Activated T-cell treated with anti-CD3 and anti-CD28 coated beads, Interleukin-2, amount 50 U/mL, for 48 hours (primary cell): ENCODE results near the gene NCCRP1.
"Not testable (repeated sequence)": the region's sequence is repeated elsewhere in the genome, so short reads cannot be mapped to it uniquely, and the experiment has no call there.

Source experiments
- DNase-seq, 2 experiments: peaks; one replicate each; pipeline ENCODE4 v3.0.0-alpha.2; 2020

NCCRP1 gene

DNA sequence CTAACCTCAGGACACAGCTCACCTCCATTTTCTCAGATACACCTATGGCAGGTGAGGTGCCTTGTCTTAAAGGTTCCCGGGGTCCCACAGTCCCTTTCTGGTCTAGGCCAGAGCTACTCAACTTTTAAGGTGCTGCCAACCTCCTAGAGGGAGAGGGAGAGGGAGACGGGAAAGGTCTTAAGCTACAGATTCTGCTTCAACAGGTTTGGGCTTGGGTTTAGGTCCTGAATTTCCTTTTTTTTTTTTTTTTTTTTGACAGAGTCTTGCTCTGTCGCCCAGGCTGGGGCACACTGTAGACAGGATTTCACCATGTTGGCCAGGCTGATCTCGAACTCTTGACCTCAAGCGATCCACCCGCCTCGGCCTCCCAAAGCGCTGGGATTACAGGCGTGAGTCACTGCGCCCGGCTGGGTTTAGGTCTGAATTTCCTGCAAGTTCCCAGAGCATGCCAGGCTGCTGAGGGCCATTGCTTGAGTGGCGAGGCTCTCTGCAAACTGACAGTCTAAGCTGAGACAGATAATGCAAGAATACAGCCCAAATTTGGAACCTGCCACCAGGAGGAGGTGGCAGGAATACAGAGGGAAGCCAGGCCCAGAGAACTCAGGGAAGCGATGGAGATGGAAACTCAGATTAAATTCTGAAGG lies 15.1 kb downstream of the NCCRP1 start:
- DNase-seq: no peak

DNA sequence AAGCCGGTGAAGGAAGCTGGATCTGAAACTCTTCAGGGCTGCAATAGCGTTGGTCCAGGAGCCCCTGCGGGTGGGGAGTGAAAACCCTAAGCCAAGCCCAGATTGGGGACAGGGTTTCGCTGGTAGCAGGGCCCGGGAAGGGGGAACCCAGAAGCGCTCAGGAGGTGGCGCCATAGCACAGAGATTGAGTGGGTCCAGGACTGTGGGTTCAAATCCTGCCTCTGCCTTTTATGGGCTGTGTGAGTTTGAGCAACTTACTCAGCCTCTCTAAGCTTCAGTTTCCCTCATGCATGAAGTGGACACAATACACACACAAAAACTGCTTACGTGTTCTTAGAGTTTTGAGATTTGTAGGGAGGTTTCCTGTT lies 15.6 kb downstream of the NCCRP1 start:
- peak; percentile 81 to 83 for DNase-seq

DNA sequence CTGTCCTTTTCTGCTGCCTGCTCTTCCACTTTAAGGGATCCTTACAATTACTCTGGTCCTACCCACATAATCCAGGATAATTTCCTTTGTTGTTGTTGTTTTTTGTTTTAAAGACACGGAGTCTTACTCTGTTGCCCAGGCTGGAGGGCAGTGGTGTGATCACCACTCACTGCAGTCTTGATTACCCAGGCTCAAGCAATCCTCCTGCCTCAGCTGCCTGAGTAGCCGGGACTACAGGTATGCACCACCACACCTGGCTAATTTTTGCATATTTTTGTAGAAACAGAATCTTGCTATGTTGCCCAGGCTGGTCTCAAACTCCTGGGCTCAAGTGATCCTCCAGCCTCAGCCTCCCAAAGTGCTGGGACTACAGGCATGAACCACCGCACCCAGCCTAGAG lies 18.6 kb downstream of the NCCRP1 start:
- not testable (repeated sequence) for DNase-seq

DNA sequence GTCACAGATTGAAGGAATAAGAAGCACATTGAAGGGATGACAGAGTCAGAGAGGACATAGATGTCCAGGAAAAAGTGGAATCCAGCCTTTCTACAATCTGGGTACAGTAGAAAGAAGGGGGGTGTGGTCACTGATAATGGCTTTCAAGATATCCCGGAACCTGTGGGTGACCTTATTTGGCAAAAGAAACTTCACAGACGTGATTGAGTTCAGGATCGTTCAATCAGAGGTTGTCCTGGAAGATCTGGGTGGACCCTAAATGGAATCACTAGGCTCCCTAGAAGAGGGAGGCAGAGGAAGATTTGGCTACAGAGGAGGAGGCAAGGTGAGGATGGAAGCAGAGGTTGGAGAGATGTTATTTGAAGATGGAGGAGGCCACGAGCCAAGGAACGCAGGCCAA lies 20.3 kb downstream of the NCCRP1 start:
- DNase-seq: no peak

DNA sequence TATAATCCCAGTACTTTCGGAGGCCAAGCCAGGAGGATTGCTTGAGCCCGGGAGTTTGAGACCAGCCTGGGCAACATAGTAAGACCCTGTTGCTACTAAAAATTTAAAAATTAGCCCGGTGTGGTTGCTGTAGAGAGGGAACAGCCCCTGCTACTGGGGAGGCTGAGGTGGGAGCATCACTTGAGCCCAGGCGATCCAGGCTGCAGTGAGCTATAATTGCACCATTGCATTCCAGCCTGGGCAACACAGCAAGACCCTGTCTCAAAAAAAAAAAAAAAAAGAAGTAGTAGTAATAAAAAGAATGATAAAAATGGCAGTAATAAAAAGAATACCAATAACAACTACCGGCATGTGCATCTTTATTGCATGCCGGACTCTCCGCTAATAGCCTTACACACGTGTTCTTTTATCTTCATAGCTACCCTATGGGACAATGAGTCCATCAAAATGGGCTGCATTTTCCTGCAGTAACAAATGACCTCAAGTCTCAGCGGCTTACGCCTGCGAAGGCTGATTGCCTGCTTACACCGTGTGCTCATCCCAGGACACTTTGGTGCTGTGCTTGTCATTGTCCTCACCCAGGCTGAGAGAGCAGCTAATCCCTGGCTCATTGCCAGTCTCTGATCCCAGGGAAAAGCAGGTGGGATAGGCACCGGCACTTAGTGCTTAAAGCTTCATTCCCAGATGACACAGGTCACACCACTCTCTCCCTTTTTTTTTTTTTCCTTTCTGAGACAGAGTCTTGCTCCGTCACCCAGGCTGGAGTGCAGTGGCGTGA lies 21.7 kb downstream of the NCCRP1 start:
- DNase-seq: no peak

DNA sequence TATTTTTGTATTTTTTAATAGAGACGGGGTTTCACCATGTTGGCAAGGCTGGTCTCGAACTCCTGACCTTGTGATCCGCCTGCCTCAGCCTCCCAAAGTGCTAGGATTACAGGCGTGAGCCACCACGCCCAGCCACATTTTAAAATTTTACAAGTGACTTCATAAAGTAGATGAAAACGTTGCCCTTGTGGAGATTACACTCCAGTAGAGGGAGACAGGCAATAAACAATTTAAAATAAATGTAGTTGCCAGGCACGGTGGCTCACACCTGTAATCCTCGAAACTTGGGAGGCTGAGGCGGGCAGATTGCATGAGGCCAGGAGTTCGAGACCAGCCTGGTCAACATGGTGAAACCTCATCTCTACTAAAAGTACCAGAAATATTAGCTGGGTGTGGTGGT lies 22.3 kb downstream of the NCCRP1 start:
- DNase-seq: not testable (repeated sequence)

DNA sequence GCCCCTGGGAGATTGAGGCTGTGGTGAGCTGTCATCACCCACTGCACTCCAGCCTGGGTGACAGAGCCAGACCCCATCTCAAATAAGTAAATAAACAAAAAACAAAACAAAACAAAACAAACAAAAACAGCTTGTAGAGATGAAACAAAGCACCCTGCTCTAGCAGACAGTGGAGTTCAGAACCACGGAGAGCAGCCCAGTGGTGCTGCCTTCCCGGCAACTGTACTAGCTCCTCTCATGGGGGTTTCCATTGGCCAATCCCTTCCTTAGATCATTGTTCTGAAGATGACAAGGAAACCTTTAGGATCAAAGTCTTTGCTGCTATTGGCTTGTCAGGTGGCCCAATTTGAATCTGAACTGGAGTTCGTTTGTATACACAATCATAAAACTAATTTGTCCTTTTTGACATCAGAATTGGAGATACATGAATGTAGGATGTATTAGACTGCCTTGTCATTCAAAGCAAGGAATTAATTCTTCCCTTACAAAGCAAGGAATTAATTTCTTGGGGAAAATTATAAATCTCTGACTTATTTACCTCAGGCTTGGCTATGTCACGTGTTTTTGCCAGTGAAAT lies 27.0 kb downstream of the NCCRP1 start:
- no peak for DNase-seq

DNA sequence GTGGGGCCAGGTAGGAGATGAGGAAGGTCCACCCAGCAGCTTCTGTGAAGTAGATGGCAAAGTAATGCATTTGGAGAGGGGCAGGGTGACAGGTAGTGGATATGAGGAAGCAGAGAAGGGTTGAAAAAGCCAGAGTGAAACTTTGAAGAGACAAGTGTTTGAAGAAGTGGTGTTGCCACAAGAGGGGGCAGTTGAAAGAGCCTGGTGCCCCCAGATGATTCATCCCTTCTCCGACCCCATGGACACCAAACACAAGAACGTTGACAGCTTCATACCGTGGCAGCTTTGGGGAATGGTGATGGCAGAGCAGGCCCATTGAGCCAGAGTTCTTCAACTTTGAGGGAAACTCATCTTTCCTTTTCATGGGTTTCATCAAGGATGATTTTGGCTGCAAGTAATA lies 28.1 kb downstream of the NCCRP1 start:
- no peak for DNase-seq

DNA sequence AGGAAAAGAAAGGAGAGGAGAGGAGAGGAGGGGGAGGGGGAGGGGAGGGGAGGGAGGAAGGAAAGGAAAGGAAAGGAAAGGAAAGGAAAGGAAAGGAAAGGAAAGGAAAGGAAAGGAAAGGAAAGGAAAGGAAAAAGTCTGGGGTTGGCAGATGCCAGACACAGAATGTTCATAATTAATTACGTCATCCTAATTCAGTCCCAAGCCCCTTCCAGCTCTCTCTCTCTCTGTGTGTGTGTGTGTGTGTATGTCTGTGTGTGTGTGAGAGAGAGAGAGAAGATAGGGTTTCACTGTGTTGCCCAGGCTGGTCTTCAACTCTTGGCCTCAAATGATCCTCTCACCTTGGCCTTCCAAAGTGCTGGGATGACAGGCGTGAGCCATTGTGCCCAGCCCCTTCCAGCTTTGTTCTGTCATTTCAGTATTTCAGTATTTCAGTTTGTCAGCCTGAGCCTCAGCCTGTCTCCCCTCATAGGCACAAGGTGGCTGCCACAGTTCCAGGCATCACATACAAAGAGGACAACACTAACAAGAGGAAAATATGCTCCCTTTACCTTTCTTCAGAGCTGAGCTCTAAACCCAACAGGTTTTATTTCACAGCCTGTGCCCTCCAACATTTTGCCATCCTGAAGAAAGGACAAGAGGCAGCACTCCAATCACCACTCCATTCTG lies 33.5 kb downstream of the NCCRP1 start:
- DNase-seq: no peak

DNA sequence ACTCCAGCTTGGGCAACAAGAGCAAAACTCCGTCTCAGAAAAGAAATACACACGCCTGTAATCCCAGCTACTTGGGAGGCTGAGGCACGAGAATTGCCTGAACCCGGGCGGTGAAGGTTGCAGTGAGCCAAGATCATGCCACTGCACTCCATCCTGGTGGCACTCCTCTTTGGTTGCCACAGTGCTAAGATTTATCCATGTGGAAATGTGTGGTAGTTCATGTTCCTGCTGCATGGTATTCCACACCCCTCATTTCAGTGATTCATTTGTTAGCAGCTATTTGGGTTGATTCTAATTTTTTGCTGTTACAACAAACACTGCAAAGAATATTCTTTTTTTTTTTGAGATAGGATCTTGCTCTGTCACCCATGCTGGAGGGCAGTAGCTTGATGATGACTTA lies 35.9 kb downstream of the NCCRP1 start:
- DNase-seq: no peak

DNA sequence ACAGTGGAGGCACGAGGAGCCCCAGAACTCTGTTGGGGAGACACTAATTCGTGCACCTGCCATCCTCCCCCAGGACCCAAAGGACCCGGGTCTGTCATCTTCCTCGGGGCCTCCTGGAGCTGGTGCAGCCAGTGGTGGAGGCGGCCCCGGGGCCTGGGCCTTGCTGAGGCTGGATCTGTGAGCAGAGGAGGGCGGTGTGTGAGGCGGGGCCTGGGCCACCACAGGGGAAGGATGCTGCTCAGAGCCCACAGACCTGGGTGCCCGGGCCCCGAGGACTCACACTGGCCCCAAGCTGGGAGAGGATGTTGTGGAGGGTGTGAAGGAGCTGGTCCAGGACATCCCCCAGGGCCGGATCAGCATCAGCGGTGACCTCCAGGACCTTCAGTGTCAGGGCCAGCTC lies 39.8 kb downstream of the NCCRP1 start:
- peak; percentile 35 to 53 for DNase-seq

DNA sequence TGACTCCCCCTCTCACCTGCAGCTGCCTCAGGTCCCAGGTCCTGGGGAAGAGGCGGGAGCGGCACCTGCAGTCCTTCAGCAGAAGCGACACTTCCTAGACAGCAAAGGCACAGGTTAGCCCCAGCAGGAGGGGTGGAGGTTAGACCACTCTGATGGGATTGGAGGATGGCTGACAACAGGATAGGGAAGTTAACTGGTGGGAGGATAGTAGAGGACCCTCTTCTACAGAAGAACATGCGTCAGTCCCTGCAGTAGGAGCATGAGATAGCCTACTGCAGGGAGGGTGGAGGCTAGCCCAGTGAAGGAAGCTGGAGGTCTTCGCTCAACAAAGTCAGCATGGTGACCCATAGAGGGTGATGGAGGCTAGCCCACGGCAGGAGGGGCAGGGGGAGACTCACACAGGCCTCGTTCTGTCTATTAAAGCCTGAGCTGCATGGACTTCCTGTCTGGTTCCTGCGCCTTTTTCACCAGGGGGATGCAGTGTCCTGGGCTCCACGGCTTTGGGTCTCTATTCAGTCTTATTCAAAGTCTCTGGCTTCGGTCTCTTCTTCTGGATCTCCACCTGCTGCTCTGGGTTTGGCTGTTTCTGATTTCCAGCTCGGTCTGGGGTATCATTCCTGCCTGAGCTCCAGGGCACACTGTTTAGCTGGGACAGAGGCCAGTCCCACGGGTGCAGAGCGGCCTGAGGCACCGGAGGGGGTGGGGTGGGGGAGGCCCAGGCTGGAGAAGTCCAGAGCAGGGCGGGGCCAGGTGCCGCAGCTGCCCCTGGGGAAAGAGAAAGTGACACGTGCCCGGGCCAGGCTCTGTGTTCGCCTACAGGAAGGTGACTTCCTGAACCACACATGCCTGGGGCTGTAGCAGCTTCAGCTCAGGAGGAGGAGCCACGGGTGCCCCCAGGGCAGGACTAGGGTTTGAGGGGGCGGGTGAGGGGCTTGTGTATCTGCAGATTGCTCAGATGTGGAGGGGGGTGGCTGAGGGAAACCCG lies 40.7 kb downstream of the NCCRP1 start:
- DNase-seq: peak; percentile 43 to 60

DNA sequence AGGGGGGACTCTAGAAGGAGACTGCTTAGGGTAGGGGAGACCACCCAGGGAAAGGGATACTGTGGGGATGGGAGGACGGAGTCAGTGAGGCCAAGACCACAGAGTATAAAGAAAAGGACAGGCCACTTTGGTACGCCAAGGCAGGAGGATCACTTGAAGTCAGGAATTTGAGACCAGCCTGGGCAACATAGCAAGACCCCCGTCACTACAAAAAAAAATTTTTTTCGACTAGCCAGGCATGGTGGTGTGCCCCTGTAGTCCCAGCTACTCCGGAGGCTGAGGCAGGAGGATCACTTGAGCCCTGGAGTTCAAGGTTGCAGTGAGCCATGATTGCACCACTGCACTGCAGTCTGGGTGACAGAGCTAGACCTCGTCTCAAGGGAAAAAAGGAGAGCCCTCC lies 41.4 kb downstream of the NCCRP1 start:
- no peak for DNase-seq

DNA sequence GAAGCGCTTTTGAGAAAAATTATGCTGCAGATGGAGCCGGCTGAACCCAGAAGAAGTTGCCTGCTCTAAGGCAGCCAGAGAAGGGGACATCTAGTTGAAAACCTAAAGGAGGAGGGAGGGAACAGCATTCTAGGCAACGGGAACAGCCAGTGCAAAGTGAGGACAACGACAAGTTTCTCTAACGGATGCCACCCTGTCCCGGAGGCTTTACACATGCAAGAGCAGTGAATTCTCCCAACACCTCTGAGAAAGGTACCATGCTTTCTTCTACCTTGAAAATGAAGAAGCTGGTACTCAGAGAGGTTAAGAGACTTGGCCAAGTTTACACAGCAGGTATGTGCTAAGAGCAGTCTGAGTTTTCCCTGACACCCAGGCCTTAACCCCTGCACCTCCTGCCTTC lies 42.2 kb downstream of the NCCRP1 start:
- no peak for DNase-seq

DNA sequence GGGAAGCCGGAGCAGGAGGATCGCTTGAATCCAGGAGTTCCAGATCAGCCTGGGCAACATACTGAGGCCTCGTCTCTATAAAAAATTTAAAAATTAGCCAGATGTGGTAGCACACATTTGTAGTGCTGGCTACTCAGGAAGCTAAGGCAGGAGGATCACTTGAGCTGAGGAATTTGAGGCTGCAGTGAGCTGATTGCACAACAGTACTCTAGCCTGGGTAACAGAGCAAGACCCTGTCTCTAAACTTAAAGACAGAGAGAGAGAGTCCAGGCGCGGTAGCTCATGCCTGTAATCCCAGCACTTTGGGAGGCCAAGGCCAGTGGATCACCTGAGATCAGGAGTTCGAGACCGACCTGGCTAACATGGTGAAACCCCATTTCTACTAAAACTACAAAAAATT lies 43.7 kb downstream of the NCCRP1 start:
- DNase-seq: no peak

DNA sequence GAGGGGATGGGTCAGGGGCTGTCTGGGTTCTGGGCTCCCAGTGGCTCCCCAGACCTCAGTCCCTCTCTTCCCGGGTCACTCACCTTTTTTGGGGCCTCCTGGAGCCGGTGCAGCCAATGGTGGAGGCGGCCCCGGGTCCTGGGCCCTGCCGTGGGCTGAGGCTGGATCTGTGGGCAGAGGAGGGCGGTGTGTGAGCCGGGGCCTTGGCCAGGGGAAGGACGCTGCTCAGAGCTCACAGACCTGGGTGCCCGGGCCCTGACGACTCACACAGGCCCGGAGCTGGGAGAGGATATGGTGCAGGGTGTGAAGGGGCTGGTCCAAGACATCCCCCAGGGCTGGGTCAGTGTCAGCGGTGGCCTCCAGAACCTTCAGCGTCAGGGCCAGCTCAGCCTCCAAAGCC lies 47.0 kb downstream of the NCCRP1 start:
- not testable (repeated sequence) for DNase-seq

DNA sequence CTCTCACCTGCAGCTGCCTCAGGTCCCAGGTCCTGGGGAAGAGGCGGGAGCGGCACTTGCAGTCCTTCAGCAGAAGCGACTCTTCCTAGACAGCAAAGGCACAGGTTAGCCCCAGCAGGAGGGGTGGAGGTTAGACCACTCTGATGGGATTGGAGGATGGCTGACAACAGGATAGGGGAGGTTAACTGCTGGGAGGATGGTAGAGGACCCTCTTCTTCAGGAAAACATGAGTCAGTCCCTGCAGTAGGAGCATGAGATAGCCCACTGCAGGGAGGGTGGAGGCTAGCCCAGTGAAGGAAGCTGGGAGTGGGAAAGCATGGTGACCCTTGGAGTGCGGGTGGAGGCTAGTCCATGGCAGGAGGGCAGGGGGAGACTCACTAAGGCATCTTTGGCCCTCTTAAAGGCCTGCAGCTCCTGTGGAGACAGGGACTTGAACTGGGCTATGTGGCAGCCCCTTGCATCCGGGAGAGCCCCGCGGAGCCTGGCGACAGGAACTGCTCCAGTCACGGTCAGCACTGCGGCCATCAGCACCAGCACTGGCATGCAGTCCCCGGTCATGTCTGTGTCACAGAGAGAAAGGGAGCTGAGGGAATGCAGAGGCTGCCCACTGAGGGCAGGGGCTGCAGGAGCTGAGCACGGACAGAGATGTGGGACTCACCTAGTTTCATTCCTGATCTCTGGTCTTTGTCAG lies 47.8 kb downstream of the NCCRP1 start, which contains the start of gene IFNL3:
IFNL3 (minus strand) TSS at position 597 of the 691 bp plus-strand sequence; CDS start at position 558, 39 bp downstream.
- not testable (repeated sequence) for DNase-seq

DNA sequence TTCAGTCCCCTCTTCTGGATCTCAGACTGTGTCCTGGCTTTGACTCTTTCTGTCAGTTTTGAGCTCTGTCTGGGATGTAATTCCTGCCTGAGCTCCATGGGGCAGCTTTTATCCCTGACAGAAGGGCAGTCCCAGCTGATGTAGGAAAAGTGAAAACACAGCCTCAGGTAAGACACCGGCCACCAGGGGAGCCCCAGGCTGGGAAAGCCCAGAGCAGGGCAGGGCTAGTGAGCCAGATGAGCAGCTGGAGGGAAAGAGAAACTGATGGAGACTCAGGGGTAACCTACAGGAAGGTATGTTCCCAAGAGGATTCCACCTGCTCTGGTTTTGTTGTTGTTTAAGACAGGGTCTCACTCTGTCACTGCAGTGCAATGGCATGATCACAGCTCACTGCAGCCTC lies 48.4 kb downstream of the NCCRP1 start:
- not testable (repeated sequence) for DNase-seq

DNA sequence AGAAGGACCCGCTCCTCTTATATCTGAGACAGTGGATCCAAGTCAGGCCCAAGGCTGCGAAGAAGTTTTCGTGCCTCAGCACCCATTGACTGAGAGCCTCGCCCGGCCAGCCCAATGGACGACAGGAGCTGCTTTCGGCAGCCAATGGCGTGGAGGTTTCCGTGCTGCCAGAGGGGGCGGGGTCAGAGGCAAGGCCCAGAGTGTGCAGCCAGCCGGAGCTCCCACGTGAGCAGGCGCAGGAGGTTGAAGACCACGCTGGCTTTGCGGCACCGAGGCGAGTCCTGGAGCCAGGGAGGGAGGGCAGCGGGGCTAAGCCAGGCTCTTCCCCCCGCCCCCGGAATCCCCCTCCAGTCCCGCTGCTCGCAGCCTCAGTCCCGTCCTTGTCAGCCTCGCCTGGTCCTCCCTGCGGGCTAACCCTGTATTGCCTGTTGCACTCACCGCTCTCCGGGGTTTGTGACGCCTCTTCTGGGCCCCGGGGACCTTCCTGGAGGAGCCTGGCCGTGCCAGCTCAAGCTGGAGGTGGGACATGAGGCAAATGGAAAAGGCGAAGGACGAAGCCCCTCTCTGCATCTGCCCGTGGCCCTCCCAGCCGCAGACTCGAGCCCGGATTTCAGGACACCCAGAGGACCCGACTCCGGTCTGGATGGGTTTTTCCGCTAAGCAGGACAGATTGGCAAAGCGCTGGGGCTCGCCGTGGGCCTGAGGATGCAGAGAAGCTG lies 50.3 kb downstream of the NCCRP1 start:
- peak; percentile 43 to 52 for DNase-seq

DNA sequence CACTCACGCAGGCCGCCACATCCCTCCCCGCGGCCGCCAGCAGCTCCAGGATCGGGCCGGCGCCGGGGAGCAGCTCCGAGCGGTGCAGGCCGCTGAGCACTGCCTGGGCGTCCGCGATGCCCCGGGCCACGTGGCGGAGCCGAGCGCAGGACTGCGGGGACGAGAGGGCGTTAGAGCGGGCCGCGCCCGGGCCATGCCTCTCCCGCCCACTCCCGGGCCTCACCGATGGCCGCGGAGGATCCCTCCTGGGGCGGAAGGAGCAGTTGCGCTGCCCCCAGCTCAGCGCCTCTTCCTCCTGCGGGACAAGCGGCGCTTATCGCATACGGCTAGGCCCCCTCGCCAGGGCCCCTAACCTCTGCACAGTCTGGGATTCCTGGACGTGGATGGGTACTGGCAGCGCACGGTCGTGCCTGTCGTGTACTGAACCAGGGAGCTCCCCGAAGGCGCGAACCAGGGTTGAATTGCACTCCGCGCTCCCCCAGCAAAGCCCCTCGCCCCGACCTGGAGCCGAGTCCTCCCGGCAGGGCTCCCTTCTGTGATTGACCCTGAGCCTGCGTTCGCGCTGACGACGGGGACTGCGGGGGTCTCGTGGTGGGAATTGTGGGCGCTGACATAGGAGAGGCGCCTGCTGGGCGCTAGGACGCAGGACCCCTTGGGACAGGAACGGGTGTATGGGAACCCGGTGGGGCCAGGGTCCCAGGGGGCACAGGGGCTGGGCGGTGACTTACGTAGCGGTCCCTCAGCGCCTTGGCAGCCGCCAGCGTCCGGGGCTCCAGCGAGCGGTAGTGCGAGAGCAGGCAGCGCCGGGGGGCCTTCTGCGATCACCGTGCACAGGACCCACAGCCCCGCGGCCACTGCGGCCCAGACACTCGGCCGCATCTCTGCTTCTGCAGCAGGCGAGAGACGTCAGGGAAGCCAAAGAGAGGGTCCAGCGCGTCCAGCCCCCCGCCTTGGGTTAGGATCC lies 51.2 kb downstream of the NCCRP1 start:
- DNase-seq: peak; percentile 29 to 44
